Measurements from ENCODE around the gene GNAL. TPM values are rescaled to one million over a fixed set of nuclear protein-coding genes. Genes with fewer than 3 reads are reported as not detected.

Gene GNAL
- total RNA-seq, 4 donors from 2014 or later = 7.5 to 20.7 (median 11.8) TPM

GRCh38 chr18:11849841-11850634 is 161.0 kb downstream of the GNAL start:
- TF ChIP-seq, protein P1, sequence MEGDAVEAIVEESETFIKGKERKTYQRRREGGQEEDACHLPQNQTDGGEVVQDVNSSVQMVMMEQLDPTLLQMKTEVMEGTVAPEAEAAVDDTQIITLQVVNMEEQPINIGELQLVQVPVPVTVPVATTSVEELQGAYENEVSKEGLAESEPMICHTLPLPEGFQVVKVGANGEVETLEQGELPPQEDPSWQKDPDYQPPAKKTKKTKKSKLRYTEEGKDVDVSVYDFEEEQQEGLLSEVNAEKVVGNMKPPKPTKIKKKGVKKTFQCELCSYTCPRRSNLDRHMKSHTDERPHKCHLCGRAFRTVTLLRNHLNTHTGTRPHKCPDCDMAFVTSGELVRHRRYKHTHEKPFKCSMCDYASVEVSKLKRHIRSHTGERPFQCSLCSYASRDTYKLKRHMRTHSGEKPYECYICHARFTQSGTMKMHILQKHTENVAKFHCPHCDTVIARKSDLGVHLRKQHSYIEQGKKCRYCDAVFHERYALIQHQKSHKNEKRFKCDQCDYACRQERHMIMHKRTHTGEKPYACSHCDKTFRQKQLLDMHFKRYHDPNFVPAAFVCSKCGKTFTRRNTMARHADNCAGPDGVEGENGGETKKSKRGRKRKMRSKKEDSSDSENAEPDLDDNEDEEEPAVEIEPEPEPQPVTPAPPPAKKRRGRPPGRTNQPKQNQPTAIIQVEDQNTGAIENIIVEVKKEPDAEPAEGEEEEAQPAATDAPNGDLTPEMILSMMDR (IDR thresholded peaks at IDR 0.05; ENCODE audit: low read depth) = no peak

- TF ChIP-seq, protein P1 (IDR thresholded peaks at IDR 0.05; ENCODE audit: low read depth) = no peak
These were observed 161.7 kb downstream of the GNAL start for GRCh38 chr18:11850821-11851145.

DNA sequence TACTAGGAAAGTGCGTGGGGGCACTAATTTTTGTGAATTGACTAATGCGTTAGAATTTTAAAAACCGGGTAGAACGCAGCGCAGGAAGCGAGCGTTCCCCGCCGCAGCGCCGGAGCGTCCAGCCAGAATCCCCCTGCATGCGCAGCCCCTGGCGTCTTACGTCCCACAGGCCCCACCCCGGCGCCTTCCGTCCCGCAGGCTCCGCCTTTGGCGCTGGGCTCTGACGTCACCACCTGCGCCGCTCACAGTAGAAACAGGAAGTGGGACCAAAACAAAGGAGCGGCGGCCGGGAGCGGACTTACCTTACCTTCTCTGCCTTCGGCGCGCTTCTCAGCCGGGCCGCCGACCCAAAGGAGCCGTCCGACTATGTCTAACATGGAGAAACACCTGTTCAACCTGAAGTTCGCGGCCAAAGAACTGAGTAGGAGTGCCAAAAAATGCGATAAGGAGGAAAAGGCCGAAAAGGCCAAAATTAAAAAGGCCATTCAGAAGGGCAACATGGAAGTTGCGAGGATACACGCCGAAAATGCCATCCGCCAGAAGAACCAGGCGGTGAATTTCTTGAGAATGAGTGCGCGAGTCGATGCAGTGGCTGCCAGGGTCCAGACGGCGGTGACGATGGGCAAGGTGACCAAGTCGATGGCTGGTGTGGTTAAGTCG is 162.2 kb downstream of the GNAL start, which contains the start of gene CHMP1B:
TSS of gene CHMP1B (plus strand) at position 268 of the 660 bp plus-strand sequence. CDS start at position 367, 99 bp downstream.
- TF ChIP-seq, protein P1 (IDR thresholded peaks at IDR 0.05; ENCODE audit: low read depth) = no peak

DNA sequence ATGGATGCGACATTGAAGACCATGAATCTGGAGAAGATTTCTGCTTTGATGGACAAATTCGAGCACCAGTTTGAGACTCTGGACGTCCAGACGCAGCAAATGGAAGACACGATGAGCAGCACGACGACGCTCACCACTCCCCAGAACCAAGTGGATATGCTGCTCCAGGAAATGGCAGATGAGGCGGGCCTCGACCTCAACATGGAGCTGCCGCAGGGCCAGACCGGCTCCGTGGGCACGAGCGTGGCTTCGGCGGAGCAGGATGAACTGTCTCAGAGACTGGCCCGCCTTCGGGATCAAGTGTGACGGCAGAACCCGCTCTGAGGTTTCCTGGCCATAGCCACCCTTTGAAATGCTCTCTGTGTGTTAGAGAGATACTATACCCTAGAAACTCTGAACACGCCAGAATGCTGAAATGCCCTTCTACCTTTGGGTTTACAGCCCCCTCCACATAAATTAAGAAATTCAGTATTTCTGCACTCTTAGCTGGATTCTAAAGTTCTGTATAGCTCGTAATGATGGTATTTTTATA is 162.8 kb downstream of the GNAL start:
- TF ChIP-seq, protein P1 (IDR thresholded peaks at IDR 0.05; ENCODE audit: low read depth) = no peak

DNA sequence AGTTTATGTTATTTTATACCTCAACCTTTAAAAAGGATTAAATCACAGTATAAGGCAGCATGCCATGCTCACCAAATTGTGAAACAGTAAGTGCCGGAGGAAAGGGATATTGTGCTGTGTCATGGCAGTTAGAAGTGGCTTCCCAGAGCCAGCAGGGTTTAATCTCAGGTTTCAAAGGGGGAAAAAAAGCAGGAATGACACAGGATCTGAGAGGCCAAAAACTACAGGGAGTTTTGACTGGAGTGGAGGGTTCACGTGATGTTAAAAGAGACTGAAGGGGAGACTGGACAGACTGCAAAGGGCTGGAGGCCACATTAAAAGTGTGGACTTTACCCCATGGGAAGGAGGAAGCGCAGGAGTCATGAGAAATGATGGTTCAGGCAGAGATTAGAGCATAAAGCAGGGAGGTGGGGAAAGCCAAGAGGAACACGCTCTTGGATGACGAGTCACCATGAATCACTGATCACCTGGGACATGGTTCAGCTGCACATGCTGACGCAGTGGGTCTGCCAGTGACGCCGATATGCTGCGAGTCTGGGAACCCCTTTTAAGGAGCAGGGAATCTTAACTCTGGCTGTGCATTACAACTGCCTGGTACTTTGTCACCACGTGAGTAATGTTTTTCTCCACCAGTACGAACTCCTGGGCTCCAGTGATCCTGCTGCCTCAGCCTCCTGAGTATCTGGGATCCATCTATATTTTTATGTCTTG is 168.3 kb downstream of the GNAL start:
- TF ChIP-seq, protein P1 (IDR thresholded peaks at IDR 0.05; ENCODE audit: low read depth) = no peak

GRCh38 chr18:11859282-11859830 is 170.3 kb downstream of the GNAL start:
- TF ChIP-seq, protein P1 (IDR thresholded peaks at IDR 0.05; ENCODE audit: low read depth) = no peak
